Fibroblast of skin of scalp (primary cell): ENCODE measurements around the gene PERM1.
"Not testable (repeated sequence)": the region's sequence is repeated elsewhere in the genome, so short reads cannot be mapped to it uniquely, and the experiment has no call there.

ENCODE experiments used
- DNase-seq: peaks from one replicate; pipeline ENCODE4 v3.0.0-alpha.2; 2013

Gene PERM1

DNA sequence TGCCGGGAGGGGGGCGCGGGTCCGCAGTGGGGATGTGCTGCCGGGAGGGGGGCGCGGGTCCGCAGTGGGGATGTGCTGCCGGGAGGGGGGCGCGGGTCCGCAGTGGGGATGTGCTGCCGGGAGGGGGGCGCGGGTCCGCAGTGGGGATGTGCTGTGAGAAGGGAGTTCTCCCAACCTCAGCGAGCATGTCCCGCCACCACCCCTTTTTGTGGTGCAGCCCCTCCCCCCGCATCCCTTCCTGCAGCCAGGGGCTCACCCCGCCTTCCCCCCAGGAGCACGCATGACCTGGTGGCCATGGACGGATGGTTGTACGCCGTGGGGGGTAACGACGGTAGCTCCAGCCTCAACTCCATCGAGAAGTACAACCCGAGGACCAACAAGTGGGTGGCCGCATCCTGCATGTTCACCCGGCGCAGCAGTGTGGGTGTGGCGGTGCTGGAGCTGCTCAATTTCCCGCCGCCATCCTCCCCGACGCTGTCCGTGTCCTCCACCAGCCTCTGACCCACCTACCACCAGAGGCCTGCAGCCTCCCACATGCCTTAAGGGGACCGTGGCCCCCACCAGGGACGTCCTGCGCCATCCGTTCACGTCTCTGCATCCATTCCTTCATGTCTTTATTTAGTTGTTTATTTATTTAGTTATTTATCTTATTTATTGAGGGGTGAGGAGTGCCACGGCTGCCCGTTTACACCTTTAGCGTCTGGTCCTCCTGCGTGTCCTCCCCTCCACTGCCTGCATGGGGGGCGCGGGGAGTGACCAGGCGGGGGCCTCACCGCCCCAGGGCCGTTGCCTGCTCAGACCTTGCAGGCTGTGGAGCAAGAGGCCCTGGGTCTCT, 17.0 kb downstream of the PERM1 start:
- DNase-seq = no peak

DNA sequence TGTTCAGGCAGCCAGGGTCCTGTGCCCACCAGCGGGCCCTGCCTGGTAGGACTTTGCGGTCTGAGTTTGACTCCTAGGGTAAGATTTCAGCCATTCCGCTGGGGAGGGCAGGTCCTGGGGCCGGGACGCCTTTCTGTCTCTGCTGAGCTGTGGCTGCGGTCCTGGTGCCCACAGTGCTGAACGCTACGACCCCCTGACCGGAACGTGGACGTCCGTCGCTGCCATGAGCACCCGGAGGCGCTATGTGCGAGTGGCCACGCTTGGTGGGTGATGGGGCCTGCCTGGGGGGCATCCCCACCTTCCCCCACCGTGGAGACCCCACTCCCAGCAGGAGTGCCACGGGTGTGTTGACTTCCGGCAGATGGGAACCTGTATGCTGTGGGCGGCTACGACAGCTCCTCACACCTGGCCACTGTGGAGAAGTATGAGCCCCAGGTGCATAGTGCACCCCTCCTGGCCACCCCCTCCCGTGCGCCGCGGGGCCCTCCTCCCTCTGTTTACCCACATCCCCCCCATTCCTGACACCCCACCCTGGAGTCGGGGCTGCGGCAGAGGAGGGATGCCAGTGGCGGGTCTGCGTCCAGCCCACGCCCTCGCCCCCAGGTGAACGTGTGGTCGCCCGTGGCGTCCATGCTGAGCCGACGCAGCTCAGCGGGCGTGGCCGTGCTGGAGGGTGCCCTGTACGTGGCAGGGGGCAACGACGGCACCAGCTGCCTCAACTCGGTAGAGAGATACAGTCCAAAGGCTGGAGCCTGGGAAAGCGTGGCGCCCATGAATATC, 18.0 kb downstream of the PERM1 start:
- DNase-seq = no peak

DNA sequence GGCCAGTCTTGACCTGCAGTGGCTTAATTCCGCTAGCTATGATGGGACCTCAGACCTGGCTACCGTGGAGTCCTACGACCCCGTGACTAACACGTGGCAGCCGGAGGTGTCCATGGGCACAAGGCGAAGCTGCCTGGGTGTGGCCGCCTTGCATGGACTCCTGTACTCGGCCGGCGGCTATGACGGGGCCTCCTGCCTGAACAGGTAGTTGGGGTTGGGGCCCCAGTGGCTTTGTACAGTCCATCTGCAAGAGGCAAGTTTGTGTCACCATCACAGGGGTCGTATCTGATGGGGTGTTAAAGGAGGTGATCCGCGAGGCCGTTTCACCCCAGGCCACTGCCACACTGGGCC, 18.6 kb downstream of the PERM1 start:
- no peak for DNase-seq

DNA sequence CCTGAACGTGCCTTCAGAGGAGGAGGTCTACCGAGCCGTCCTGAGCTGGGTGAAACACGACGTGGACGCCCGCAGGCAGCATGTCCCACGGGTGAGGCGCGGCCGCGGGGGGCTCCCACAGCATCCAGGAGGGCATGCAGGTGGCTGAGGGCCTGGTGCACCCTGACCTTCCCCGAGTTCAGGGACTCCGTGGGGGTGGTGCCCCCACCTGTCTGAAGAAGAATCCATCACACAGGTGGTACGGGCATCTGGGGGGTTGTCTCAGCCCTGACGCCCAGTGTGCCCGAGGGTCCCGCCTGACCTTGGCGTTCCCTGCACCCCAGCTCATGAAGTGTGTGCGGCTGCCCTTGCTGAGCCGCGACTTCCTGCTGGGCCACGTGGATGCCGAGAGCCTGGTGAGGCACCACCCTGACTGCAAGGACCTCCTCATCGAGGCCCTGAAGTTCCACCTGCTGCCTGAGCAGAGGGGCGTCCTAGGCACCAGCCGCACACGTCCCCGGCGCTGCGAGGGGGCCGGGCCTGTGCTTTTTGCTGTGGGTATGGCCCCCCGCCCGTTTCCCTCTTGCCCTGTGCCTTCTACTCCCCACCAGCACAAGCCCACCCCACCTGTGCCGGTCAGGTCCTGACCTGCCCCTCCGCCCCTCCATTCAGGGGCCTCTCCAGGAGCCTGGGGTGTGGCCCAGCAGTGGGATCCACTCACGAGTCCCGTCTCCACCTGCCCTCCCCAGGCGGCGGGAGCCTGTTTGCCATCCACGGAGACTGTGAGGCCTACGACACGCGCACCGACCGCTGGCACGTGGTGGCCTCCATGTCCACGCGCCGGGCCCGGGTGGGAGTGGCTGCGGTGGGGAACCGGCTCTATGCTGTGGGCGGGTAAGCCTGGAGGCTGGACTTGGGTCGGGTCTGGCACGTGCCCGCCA, 19.3 kb downstream of the PERM1 start:
- no peak for DNase-seq

DNA sequence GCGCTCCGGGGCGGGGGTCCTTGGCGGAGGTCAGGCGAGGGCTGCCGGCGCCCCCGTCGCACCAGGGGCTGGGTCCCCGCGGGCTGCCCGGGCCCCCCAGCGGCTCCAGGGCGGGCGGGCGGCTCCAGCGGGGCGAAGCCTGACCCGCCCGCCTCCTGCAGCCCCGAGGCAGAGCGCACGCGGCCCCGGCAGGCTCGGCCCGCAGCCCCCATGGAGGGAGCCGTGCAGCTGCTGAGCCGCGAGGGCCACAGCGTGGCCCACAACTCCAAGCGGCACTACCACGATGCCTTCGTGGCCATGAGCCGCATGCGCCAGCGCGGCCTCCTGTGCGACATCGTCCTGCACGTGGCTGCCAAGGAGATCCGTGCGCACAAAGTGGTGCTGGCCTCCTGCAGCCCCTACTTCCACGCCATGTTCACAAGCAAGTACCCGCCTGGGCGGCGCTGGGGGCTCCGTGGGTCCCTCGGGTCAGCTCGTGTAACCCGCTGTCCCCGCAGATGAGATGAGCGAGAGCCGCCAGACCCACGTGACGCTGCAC, 20.7 kb downstream of the PERM1 start:
- DNase-seq = no peak

DNA sequence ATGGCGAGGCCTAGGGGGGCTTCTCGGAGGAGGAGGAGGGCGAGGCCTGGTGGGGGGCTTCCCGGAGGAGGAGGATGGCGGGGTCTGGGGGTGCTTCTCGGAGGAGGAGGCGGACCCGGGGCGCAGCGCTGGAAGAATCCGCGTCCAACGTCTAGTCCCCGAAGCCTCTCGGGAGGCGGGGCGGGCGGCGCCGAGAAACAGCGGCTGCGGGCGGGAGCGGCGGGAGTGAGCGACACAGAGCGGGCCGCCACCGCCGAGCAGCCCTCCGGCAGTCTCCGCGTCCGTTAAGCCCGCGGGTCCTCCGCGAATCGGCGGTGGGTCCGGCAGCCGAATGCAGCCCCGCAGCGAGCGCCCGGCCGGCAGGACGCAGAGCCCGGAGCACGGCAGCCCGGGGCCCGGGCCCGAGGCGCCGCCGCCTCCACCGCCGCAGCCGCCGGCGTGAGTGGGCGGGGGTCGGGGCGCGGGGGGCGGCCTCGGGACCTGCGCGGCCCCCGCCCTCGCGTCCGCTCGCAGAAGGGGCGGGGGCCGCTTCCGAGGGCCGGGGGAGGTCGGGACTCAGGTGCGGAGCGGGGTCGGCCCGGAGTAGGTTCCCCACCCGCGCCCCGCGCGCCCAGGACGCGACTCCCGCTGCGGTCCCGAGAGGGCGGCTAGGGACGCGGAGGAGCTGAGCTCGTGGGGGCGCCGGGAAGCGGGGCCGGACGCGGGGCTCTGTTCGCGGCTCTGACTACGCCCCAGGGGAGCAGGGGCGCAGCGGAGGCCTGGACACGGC, 21.3 kb downstream of the PERM1 start, which contains the start of gene KLHL17:
KLHL17 (plus strand) TSS at position 222 of the 769 bp plus-strand sequence; CDS start at position 332, 110 bp downstream.
- DNase-seq = peak; percentile 75

DNA sequence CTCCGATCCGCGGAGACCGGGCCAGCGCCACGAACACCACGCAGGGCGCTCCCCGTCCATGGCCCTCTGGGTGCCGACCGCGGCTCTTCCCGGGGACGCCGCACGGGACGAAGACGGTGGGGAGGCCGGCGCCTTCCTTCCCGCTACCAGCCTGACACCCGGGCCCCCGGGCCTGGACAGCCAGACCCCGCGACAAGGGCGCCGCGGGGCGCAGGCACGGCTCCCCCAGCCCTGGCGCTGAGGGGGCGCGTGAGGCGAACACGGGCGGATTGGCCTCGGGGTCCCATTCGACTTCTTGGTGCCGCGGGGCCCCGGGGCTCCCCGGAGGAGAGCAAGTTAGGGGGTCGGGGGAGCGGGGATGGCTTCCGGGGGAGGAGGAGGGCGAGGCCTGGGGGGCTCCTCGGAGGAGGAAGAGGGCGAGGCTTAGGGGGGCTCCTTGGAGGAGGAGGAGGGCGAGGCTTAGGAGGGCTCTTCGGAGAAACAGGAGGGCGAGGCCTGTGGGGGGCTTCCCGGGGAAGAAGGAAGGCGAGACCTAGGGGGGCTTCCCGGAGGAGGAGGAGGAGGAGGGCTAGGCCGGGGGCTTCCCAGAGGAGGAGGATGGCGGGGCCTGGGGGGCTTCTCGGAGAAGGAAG, 22.0 kb downstream of the PERM1 start:
- no peak for DNase-seq

DNA sequence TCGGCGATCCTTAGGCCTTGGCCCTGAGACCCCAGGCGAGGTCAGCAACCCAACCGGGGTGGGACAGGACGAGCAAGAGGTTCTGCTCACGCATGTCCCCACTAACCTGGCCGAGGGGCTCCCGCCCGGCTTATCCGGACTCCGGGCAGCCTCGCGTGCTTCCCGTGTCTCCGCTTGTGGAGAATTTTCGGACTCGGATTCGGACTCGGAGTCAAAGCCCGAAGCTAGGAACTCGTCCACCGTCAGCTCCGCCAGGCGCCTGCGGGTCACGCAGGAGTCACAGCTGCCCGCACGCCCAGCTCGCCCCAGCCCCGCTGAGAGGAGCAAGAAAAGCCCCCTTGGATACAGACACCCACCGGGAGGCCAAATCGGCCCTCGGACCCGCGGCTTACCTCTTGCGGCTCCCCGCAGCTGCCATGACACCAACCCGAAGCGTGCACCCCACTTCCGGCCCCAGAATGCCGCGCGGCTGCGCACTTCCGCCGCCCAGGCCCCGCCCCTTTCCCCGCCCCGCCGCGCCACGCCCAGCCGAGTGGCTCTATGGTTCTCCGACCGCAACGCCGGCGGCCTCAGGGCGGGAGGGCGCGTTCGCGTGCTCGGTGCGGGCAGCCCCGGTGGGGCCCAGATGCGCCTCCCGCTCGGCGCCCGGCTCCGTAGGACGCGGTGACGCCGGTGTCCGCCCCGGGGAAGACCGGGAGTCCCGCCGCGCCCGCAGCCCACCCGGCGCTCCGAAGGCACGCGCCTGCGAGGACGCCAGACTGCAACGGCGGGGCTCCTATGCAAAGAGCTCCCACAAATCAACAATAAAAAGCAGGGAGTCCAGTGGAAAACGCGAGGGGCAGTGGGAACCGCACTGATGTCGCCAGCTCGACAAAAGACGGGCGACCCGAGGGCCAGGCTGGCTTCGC, 22.8 kb downstream of the PERM1 start, which contains the start of gene NOC2L:
NOC2L (minus strand) TSS at position 434 of the 908 bp plus-strand sequence; CDS start at position 418, 16 bp downstream.
- DNase-seq = peak; percentile 89

DNA sequence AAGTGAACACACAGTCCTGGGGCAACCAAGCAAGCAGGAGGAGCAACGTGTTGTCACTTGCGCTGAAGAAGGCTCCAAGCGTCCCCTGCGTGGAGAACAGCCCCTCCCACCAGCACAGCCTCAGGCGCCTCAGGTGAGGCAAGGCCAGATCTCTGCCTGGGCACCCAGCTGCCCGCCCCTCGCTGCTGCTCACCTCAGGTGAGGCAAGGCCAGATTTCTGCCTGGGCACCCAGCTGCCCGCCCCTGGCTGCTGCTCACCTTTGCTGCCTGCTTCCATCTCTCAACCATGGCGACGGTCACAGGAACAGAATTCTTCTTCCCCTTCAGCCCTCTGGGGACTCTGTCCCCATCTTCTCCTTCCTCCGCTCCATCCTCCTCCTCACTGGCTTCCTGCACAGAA, 25.3 kb downstream of the PERM1 start:
- DNase-seq = no peak

DNA sequence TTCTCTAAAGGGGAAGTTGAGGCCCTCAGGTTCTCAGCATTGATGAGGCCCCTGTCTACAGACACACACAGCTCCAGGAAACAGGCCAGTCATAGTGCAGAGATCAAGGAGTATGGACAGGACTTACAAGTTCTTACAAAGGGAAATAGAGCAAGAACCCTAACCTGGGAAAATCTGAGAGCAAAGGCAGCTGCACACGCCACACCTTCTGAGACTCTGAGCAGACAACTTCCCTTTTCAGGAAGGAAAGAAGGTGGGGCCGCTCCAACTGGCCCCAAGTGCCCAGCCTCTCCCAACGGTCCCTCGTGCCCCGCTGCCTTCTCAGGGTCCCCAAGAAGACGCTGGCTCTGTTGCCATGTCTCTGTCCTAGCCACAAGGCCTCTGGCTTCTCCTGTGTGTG, 26.4 kb downstream of the PERM1 start:
- no peak for DNase-seq

DNA sequence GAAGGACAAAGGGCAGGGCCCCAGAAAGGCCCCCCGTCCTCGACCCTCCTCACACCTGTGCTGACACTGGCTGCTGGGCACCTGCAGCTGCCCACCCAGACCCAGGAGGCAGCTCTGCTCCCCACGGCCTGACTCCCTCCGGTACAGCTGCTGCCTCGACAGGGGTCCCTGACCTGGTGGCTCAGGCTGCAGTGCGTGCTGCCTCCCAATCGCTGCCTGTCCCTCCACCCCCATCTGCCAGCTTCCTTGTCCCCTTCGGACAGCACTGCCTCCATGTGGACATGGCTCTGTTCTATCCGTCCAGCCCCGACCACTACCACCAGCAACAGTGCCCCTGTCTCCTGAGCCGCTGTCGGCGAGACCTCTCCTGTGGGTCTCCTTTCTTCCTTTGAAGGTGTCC, 27.0 kb downstream of the PERM1 start:
- no peak for DNase-seq

DNA sequence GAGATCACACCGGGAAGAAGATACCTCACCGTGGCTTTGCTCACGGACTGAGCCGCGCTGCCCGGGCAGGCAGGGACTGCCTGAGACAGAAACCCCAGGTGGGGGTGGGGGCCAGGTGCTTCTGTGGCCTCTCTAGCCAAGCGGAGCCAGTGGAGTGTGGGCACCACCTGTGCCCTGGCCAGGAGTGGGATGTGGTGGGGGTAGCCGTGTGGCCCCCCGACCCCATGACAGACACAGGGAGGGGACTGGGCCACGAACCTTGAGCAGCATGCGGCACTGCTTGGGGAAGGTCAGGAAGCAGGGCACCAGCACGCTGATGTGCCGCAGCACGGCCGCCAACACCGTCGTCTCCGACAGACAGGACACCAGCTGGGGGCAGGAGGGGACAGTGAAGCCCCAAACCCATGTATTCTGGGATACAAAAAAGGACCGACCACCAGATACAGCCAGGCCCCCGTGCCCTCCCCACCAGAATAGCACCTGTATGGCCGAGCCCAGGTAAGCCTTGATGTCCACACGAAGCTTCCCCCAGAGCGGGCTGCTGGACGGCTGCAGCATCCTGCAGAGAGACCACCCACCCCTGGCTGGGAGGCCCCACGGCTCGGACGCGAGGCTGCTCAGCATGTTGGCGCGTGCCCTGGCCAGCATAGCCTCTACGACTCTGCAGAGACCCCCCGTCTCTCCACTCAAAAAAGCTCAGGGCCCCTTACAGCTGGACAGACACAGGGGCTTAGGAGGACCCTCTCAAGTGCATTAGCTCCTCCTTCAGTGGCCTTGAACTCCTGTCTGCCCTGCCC, 28.2 kb downstream of the PERM1 start:
- no peak for DNase-seq

DNA sequence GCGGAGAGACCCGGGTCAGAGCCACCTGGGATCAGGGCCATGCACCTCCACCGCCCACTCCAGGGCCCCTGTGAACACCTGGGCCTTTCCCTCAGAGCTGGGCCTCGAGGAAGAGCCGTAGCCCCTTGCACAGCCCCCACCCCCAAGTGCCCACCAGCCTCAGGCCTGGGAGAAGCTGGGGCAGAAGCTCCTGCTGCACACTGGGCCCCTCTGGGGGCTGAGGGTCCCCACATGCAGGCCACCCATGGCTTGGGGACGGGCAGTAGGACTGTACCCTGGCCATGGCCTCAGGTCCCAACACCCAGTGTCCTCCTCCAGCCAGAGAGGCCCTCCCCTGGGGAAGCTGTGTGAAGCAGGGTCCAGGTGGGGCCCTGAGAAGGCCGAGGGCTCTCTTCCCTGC, 29.3 kb downstream of the PERM1 start:
- no peak for DNase-seq

DNA sequence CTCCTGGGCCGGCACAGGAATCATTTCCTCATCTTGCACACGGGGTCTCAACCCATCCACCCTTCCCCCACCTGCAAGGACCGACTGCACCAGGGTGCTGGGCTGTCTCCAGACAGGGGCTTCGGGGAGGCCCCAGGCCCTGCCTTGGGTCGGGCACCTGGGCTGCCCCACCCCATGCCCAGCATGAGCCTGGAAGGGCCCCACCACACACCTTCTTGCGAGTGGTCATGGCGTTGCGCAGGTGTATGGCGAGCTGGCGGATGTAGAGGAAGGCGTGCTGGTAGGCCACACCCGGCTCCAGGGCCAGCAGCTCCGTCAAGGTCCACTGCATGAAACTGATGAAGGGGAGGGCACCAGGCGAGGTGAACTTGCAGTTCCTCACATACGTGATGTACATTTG, 29.7 kb downstream of the PERM1 start:
- DNase-seq = no peak

DNA sequence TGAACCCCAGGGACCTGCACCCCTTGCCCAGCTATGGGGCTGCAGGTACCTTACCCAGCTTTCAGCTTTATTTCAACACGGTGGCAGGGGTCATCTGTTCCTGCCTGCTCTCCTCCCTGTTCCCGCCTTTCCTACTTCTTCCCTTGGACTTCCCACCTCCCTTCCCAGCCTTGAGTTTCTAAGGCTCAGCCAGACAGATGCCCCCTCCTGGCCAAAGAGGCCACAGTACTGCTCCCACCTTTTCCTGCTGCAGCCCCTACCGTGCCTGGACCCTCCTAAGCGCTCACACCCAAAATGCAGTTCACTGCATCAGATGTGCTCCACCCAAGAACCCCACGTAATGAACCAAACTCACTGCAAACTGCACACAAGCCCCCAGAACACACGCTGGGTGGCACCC, 30.5 kb downstream of the PERM1 start:
- DNase-seq = no peak

DNA sequence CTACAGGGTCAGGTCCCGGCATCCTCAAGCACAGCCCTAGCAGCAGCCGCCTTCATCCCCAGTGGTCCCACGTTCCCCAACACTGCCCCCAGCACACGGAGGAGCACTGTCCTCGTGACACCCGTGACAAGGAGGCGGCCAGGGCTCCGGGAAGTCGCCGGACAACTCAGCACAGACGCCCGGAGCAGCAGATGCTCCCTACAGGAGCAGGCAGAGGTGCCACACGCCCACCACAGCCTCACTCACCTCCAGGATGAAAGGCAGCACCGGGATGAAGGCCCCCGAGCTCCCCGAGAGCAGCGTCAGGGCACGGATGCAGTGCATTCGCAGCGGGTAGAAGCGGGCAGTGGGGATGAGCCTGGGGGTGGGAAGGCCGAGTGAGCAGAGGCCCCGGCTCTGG, 31.0 kb downstream of the PERM1 start:
- DNase-seq = no peak

DNA sequence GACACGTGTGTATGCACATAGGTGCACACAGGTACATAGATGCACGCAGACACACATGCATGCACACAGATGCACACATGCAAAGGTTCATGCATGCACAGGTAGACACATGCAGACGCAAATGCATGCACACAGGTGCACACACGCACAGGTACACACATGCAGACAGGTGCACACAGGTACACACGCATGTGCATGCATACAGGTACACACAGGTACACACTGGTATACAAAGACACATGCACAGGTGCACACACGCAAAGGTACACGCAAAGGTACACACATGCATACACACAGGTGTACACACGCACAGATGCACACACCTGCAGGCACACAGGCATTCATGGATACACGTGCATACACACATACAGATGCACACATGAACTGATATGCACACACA, 31.6 kb downstream of the PERM1 start:
- no peak for DNase-seq

DNA sequence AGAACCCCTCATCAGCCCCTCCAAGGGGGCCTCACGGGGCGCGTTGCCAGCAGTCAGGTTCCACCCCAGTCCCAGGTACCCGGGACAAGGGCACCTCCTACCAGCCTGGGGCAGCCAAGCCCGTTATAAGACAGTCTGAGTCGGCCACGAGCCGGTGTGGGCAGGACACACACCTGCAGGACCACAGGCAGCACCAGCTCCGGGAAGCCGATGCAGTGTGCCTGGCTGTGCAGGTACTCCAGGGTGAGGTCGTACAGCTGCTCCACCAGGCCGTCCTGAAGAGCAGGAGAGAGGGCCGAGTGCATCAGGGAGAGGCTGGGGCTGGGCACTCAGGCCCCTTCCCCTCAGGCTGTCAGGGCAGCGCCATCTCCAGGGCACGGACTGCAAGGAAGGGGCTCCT, 33.9 kb downstream of the PERM1 start:
- DNase-seq = no peak

DNA sequence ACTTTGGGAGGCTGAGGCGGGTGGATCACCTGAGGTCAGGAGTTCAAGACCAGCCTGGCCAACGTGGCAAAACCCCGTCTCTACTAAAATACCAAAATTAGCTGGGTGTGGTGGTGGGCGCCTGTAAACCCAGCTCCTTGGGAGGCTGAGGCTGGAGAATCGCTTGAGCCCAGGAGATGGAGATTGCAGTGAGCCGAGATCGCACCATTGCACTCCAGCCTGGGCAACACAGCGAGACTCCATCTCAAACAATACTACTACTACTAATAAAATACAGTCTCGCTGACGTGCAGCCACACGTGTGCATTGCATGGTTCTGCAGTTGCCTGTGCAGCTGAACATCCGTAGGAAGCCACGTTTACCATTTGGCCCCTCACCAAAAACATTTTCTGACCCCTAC, 35.1 kb downstream of the PERM1 start:
- not testable (repeated sequence) for DNase-seq
